Nephron progenitor cell (in vitro differentiated cells): ENCODE data around the gene TRAM2.

Source experiments
- DNase-seq: peaks from one replicate; pipeline ENCODE4 v3.0.0; 2021
- H3K27ac Mint-ChIP-seq: 2 replicates; pipeline ENCODE4 v1.8.0; 2021; ENCODE audit warnings: mild to moderate bottlenecking, moderate library complexity, mixed read lengths
- H3K27me3 Mint-ChIP-seq: 2 replicates; pipeline ENCODE4 v1.8.0; 2021; ENCODE audit warnings: mild to moderate bottlenecking, low read depth, mixed read lengths; ENCODE audit not compliant: poor library complexity
- H3K36me3 Mint-ChIP-seq: 2 replicates; pipeline ENCODE4 v1.8.0; 2021; ENCODE audit warnings: low read depth, mixed read lengths
- H3K4me1 Mint-ChIP-seq: 2 replicates; pipeline ENCODE4 v1.8.0; 2021; ENCODE audit warnings: mixed read lengths
- H3K4me3 Mint-ChIP-seq: 2 replicates; pipeline ENCODE4 v1.8.0; 2021; ENCODE audit warnings: mild to moderate bottlenecking, moderate library complexity, mixed read lengths
- H3K9me3 Mint-ChIP-seq: 2 replicates; pipeline ENCODE4 v1.8.0; 2021; ENCODE audit warnings: mild to moderate bottlenecking, moderate library complexity, mixed read lengths
- TF ChIP-seq, protein P1 (sequence below): fragments of 200-600 bp; sonication (generic); IDR thresholded peaks from 2 replicates; pipeline ENCODE4 v1.5.0; 2021; ENCODE audit warnings: antibody characterized with exemption

Gene TRAM2

DNA sequence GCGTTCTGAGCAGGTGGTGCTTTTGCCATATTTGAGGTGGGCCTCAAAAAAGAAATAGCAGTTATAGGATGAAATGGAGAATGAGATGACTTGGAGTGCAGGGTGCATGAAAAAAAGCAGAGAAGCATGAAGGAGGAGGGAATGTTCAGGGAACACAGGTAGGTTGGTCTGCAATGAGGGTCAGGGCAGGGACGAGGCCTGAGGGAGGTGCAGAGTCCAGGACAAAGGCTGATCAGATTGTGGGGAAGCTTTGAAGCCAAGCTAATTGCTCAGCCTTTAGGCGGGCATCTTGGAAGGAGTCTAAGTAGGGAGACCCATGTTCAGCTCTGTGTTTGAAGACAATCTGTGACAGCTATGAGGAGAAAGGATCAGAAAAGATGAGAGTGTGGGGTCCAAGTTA, 12.0 kb downstream of the TRAM2 start:
- Mint-ChIP-seq H3K4me1 (peaks cover 47% of the 10 kb centered on the region), H3K27ac (peak overlapping the region; percentile 28), H3K27me3 (no peaks in the 10 kb centered on the region), H3K4me3 (peak overlapping the region; percentile 24), H3K36me3 (peaks cover 6% of the 10 kb centered on the region), H3K9me3 (no peaks in the 10 kb centered on the region)
- DNase-seq, result no peak
- TF ChIP-seq, protein P1, sequence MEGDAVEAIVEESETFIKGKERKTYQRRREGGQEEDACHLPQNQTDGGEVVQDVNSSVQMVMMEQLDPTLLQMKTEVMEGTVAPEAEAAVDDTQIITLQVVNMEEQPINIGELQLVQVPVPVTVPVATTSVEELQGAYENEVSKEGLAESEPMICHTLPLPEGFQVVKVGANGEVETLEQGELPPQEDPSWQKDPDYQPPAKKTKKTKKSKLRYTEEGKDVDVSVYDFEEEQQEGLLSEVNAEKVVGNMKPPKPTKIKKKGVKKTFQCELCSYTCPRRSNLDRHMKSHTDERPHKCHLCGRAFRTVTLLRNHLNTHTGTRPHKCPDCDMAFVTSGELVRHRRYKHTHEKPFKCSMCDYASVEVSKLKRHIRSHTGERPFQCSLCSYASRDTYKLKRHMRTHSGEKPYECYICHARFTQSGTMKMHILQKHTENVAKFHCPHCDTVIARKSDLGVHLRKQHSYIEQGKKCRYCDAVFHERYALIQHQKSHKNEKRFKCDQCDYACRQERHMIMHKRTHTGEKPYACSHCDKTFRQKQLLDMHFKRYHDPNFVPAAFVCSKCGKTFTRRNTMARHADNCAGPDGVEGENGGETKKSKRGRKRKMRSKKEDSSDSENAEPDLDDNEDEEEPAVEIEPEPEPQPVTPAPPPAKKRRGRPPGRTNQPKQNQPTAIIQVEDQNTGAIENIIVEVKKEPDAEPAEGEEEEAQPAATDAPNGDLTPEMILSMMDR, result no peak

DNA sequence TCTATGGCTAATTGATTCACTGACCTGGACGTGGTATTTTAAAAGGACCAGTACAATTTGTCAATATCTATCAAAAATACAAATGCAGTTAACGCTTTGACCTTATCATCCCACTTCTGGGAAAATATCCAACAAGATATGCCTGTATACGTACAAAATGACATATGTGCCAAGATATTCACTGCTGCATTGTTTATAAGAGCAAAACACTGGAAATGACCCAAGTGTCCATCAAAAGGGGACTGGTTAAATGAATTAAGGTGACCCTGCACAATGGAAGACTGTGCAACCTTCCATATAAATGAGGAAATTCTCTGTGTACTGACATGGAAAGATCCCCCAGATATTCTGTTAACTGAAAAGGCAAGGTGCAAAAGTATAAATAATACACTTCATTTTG, 13.9 kb downstream of the TRAM2 start:
- TF ChIP-seq, protein P1, result no peak
- DNase-seq, result no peak
- H3K9me3 Mint-ChIP-seq, result no peaks in the 10 kb centered on the region
- H3K27me3 Mint-ChIP-seq, result no peaks in the 10 kb centered on the region
- H3K4me1 Mint-ChIP-seq, result peaks cover 51% of the 10 kb centered on the region
- H3K27ac Mint-ChIP-seq, result no peak overlapping the region
- peaks cover 6% of the 10 kb centered on the region for H3K36me3 Mint-ChIP-seq
- no peak overlapping the region for H3K4me3 Mint-ChIP-seq

DNA sequence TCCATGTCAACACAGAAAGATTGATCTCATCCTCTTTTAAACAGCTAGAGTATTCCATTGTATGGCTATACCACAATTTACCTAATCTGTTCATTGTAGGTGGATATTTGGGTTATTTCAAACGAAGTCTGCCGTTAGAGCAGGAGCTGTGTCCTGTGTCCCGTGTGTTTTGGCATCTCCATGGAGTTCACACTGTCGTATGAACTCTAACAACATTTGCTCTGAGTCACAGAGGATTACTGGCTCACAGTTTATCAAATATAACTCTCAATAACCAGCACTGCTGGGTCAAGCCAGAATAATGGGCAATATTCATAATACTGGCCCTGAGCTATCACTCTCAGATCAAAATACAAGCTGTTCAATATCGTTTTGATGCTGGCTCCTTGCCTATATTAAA, 16.4 kb downstream of the TRAM2 start:
- TF ChIP-seq, protein P1, result no peak
- Mint-ChIP-seq H3K27me3 (no peaks in the 10 kb centered on the region), H3K9me3 (no peaks in the 10 kb centered on the region)

DNA sequence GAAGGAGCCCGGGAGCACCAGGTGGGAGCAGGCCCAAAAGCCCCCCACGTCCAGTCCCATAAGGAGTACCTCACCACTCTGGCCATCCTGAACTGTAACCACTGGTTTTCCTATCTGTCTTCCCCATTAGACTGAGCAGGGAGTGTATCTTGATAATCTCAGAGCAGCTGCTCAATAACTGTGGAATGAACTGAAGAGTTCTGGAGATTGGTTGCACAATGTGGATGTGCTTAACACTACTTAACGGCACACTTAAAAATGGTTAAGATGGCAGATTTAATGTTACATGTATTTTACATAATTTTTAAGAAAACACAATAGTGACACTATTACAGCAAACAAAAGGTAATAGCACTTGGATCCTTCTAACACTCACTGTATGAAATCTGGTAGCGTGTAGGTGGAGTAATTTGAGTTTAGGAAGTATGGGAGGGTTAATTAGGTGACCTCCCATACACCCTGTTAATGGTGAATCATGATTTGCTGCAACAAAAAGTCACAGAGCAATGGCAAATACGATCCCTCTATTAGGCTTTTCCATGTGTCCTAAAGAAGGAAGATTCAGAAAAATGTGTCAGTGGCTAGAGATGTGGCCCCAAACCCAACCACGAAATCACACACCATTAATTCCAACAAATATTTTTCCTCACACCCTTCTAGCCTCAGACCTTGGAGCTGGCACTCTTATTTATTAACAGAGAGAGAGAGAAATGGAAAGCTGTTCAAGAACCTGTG, 18.4 kb downstream of the TRAM2 start:
- H3K4me1 Mint-ChIP-seq, result peaks cover 38% of the 10 kb centered on the region
- H3K27ac Mint-ChIP-seq, result peak overlapping the region; percentile 2
- no peak overlapping the region for H3K4me3 Mint-ChIP-seq
- TF ChIP-seq, protein P1, result no peak
- DNase-seq, result no peak
- H3K36me3 Mint-ChIP-seq, result peaks cover 6% of the 10 kb centered on the region
- no peaks in the 10 kb centered on the region for H3K27me3 Mint-ChIP-seq
- no peaks in the 10 kb centered on the region for H3K9me3 Mint-ChIP-seq

More for the DNA sequence above, 16.4 kb downstream of the TRAM2 start:
- Mint-ChIP-seq H3K4me3 (no peak overlapping the region), H3K27ac (no peak overlapping the region), H3K4me1 (peaks cover 48% of the 10 kb centered on the region), H3K36me3 (peaks cover 6% of the 10 kb centered on the region)
- no peak for DNase-seq

DNA sequence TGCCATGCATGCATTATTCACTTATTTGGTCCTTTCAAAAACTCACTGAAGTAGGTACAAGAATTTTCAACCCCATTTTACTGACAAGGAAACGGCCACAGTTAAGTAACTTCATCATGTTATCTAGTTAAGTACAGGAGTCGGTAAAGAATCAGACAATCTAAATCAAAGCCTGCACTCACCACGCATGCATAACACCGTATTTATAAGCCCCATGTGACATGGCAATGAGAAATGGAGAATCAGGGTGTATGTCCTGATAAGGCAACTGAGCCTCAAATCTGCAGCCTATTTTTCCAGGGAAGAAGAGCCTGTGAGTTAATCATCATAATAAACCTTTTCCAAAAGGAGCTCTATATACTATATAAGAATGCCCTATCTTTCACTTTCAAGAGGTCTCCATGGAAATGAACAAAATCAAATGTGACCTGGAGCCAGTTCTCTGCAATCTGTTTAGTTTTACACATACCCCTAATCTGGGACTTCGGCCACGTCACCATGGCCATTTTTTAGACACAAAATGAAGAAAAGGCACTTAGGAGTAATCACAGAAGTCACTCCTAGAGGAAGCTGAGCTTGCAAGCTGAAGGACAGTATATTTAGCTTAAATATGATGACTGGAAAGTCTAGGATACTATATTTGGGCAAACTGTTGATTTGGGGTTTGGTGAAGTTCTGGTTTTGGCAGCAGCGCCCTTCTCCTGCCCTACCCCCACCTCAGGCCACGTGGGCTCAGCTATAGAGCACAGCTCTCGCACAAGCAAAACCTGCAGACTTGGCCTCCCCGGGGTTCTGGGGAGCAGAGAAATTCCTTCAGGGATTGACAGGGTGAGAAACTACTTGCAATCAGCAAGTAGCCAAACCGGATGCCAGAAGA, 19.2 kb downstream of the TRAM2 start:
- H3K9me3 Mint-ChIP-seq, result no peaks in the 10 kb centered on the region
- peaks cover 46% of the 10 kb centered on the region for H3K4me1 Mint-ChIP-seq
- TF ChIP-seq, protein P1, result no peak
- H3K27ac Mint-ChIP-seq, result no peak overlapping the region
- H3K4me3 Mint-ChIP-seq, result no peak overlapping the region
- H3K36me3 Mint-ChIP-seq, result peaks cover 6% of the 10 kb centered on the region
- H3K27me3 Mint-ChIP-seq, result no peaks in the 10 kb centered on the region
- DNase-seq, result no peak
